ENCODE results near the gene PPP1R16B.

The PPP1R16B gene

DNA sequence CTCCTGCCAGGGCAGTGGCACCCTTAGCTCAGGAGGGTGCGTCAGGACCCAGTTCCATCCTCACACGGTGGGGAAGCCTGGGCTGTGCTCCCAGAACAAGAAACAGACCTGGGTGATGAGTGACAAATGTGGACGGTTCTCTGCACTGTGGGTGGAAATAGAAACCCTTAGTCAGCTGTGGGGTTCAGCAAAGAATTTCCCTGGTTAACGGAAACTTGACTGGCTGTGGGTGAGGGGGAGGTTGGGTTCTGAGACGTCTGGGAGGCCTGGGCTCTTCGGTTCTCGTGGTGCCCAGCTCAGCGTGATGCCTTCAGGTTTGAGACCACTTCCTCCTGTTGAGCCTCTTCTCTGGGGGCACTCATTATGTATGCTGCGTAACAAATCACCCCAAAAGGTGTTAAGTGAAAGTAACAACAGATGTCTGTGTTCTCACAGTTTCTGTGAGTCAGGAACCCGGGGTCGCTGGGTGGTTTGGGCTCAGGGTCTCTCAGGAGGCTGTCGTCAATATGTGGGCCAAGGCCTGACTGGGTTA lies 67.6 kb downstream of the PPP1R16B start:
- no peak for TF ChIP-seq CTCF (conservative IDR thresholded peaks at IDR 0.05; ENCODE audit: low read depth, low read length)
- no peak overlapping the region for H3K4me3 ChIP-seq (ENCODE audit: low read length)
- no peak for DNase-seq (ENCODE audit: low read depth)

GRCh38 chr20:38874460-38875174 lies 69.1 kb downstream of the PPP1R16B start:
- DNase-seq (ENCODE audit: low read depth), result no peak
- TF ChIP-seq CTCF (conservative IDR thresholded peaks at IDR 0.05; ENCODE audit: low read depth, low read length), result no peak
- no peak overlapping the region for H3K4me3 ChIP-seq (ENCODE audit: low read length)

- H3K4me3 ChIP-seq (ENCODE audit: low read length), result no peak overlapping the region
- no peak for TF ChIP-seq CTCF (conservative IDR thresholded peaks at IDR 0.05; ENCODE audit: low read depth, low read length)
- no peak for DNase-seq (ENCODE audit: low read depth)
Observed at GRCh38 chr20:38875175-38875993, 69.9 kb downstream of the PPP1R16B start.

GRCh38 chr20:38877483-38877882 lies 72.0 kb downstream of the PPP1R16B start:
- no peak for DNase-seq (ENCODE audit: low read depth)

GRCh38 chr20:38878866-38879265 lies 73.4 kb downstream of the PPP1R16B start:
- no peak for DNase-seq (ENCODE audit: low read depth)
- TF ChIP-seq CTCF (conservative IDR thresholded peaks at IDR 0.05; ENCODE audit: low read depth, low read length), result no peak

More at GRCh38 chr20:38877483-38877882, 72.0 kb downstream of the PPP1R16B start:
- H3K4me3 ChIP-seq (ENCODE audit: low read length), result no peak overlapping the region
- no peak for TF ChIP-seq CTCF (conservative IDR thresholded peaks at IDR 0.05; ENCODE audit: low read depth, low read length)

GRCh38 chr20:38880952-38881735 lies 75.6 kb downstream of the PPP1R16B start:
- H3K4me3 ChIP-seq (ENCODE audit: low read length), result no peak overlapping the region
- no peak for DNase-seq (ENCODE audit: low read depth)
- no peak for TF ChIP-seq CTCF (conservative IDR thresholded peaks at IDR 0.05; ENCODE audit: low read depth, low read length)

More at GRCh38 chr20:38878866-38879265, 73.4 kb downstream of the PPP1R16B start:
- H3K4me3 ChIP-seq (ENCODE audit: low read length), result no peak overlapping the region
